Measurements from ENCODE around the gene SLC37A4.
"Not testable (repeated sequence)": the region's sequence is repeated elsewhere in the genome, so short reads cannot be mapped to it uniquely, and the experiment has no call there.

SLC37A4 gene

GRCh38 chr11:118988280-118988679 is 42.4 kb downstream of the SLC37A4 start:
- Histone ChIP-seq H3K4me1 (ENCODE audit: low read length) (peaks cover 16% of the 10 kb centered on the region), H3K4me2 (ENCODE audit: low read depth, low read length) (no peak overlapping the region), H3K9ac (ENCODE audit: low read length) (no peak overlapping the region), H3F3A (ENCODE audit: insufficient read depth, low read length) (peaks cover 10% of the 10 kb centered on the region), H3K9me2 (replicated peaks; ENCODE audit: insufficient read depth, low read length) (no peaks in the 10 kb centered on the region), H4K20me1 (ENCODE audit: insufficient read depth, low read length) (no peaks in the 10 kb centered on the region), H3K79me2 (ENCODE audit: low read length) (peaks cover 3% of the 10 kb centered on the region; the same call in 1 of the 2 replicates), H3K27ac (ENCODE audit: low read length) (no peak overlapping the region), H3K36me3 (replicated peaks; ENCODE audit: insufficient read depth, low read length) (no peaks in the 10 kb centered on the region), H3K27me3 (replicated peaks; ENCODE audit: insufficient read depth, low read length) (no peaks in the 10 kb centered on the region), H2AFZ (ENCODE audit: low read length) (no peak overlapping the region), H3K9me3 (replicated peaks; ENCODE audit: insufficient read depth, low read length) (no peaks in the 10 kb centered on the region), H3K4me3 (ENCODE audit: low read length) (no peak overlapping the region)
- no peak for TF ChIP-seq EZH2phosphoT487 (IDR thresholded peaks at IDR 0.05; ENCODE audit: low read length)
- no peak for TF ChIP-seq EZH2 (optimal IDR thresholded peaks at IDR 0.05; ENCODE audit: low read depth, low read length)
- TF ChIP-seq CTCF (IDR thresholded peaks at IDR 0.05; ENCODE audit: low read length) = no peak
- no peak for DNase-seq

GRCh38 chr11:118984825-118985224 is 45.9 kb downstream of the SLC37A4 start:
- no peak overlapping the region for H3K27ac ChIP-seq (ENCODE audit: low read length)
- H3F3A ChIP-seq (ENCODE audit: insufficient read depth, low read length) = peaks cover under 1% of the 10 kb centered on the region; the same call in 1 of the 2 replicates
- no peaks in the 10 kb centered on the region for H3K27me3 ChIP-seq (replicated peaks; ENCODE audit: insufficient read depth, low read length)
- H2AFZ ChIP-seq (ENCODE audit: low read length) = no peak overlapping the region
- no peaks in the 10 kb centered on the region for H3K9me3 ChIP-seq (replicated peaks; ENCODE audit: insufficient read depth, low read length)
- H3K4me2 ChIP-seq (ENCODE audit: low read depth, low read length) = no peak overlapping the region
- H3K9ac ChIP-seq (ENCODE audit: low read length) = no peak overlapping the region
- H3K36me3 ChIP-seq (replicated peaks; ENCODE audit: insufficient read depth, low read length) = no peaks in the 10 kb centered on the region
- H3K9me2 ChIP-seq (replicated peaks; ENCODE audit: insufficient read depth, low read length) = no peaks in the 10 kb centered on the region
- TF ChIP-seq EZH2 (optimal IDR thresholded peaks at IDR 0.05; ENCODE audit: low read depth, low read length) = no peak
- TF ChIP-seq CTCF (IDR thresholded peaks at IDR 0.05; ENCODE audit: low read length) = no peak
- no peak for TF ChIP-seq EZH2phosphoT487 (IDR thresholded peaks at IDR 0.05; ENCODE audit: low read length)
- no peak overlapping the region for H3K4me3 ChIP-seq (ENCODE audit: low read length)
- peaks cover 3% of the 10 kb centered on the region; the same call in 1 of the 2 replicates for H3K79me2 ChIP-seq (ENCODE audit: low read length)
- DNase-seq = no peak
- H4K20me1 ChIP-seq (ENCODE audit: insufficient read depth, low read length) = no peaks in the 10 kb centered on the region
- peaks cover 5% of the 10 kb centered on the region for H3K4me1 ChIP-seq (ENCODE audit: low read length)

GRCh38 chr11:118984337-118984736 is 46.3 kb downstream of the SLC37A4 start:
- not testable (repeated sequence) for H3K36me3 ChIP-seq (replicated peaks; ENCODE audit: insufficient read depth, low read length); DNase-seq; H2AFZ ChIP-seq (ENCODE audit: low read length)

GRCh38 chr11:118980191-118980881 is 50.3 kb downstream of the SLC37A4 start:
- Histone ChIP-seq H3K27ac (ENCODE audit: low read length) (no peak overlapping the region), H4K20me1 (ENCODE audit: insufficient read depth, low read length) (no peaks in the 10 kb centered on the region), H3K79me2 (ENCODE audit: low read length) (no peaks in the 10 kb centered on the region), H3K9me2 (replicated peaks; ENCODE audit: insufficient read depth, low read length) (no peaks in the 10 kb centered on the region), H3K9me3 (replicated peaks; ENCODE audit: insufficient read depth, low read length) (no peaks in the 10 kb centered on the region), H3K4me1 (ENCODE audit: low read length) (no peaks in the 10 kb centered on the region), H3K36me3 (replicated peaks; ENCODE audit: insufficient read depth, low read length) (no peaks in the 10 kb centered on the region), H3K27me3 (replicated peaks; ENCODE audit: insufficient read depth, low read length) (no peaks in the 10 kb centered on the region), H2AFZ (ENCODE audit: low read length) (no peak overlapping the region), H3K4me2 (ENCODE audit: low read depth, low read length) (no peak overlapping the region), H3F3A (ENCODE audit: insufficient read depth, low read length) (no peaks in the 10 kb centered on the region), H3K9ac (ENCODE audit: low read length) (no peak overlapping the region), H3K4me3 (ENCODE audit: low read length) (no peak overlapping the region)
- no peak for DNase-seq
- TF ChIP-seq EZH2 (optimal IDR thresholded peaks at IDR 0.05; ENCODE audit: low read depth, low read length) = no peak
- no peak for TF ChIP-seq CTCF (IDR thresholded peaks at IDR 0.05; ENCODE audit: low read length)
- no peak for TF ChIP-seq EZH2phosphoT487 (IDR thresholded peaks at IDR 0.05; ENCODE audit: low read length)

More at GRCh38 chr11:118984337-118984736, 46.3 kb downstream of the SLC37A4 start:
- not testable (repeated sequence) for H3K9me2 ChIP-seq (replicated peaks; ENCODE audit: insufficient read depth, low read length); H3K4me1 ChIP-seq (ENCODE audit: low read length); H3K27me3 ChIP-seq (replicated peaks; ENCODE audit: insufficient read depth, low read length); H3K9me3 ChIP-seq (replicated peaks; ENCODE audit: insufficient read depth, low read length); H3K9ac ChIP-seq (ENCODE audit: low read length); H3K4me2 ChIP-seq (ENCODE audit: low read depth, low read length); H3F3A ChIP-seq (ENCODE audit: insufficient read depth, low read length); H3K27ac ChIP-seq (ENCODE audit: low read length); H3K79me2 ChIP-seq (ENCODE audit: low read length); H4K20me1 ChIP-seq (ENCODE audit: insufficient read depth, low read length); H3K4me3 ChIP-seq (ENCODE audit: low read length)

Measured in MM.1S (cell line).